Tibial artery (tissue), 4 donors: Measurements from ENCODE around the gene PCYT2.

Experiments used
- DNase-seq, 2 donors: peaks; one replicate each; pipeline ENCODE4 v3.0.0-alpha.2; 2019
- H3K27ac ChIP-seq, 2 donors: fragments of 200-600 bp; sonication (generic) in 1 of 2; 1 replicate in 1 of 2; 2 replicates in 1 of 2; pipeline ENCODE4 v1.5.1; 2018 to 2019; ENCODE audit warnings: mild to moderate bottlenecking in 1 of 2
- H3K27me3 ChIP-seq, 2 donors: fragments of 200-600 bp; sonication (generic) in 1 of 2; one replicate each; pipeline versions ENCODE4 v1.5.1 to v1.6.0; 2016 to 2019
- H3K36me3 ChIP-seq, 3 donors: fragments of 200-600 bp; sonication (generic) in 2 of 3; one replicate each; pipeline ENCODE4 v1.5.1; 2016 to 2019; ENCODE audit warnings: mild to moderate bottlenecking in 2 of 3
- H3K4me1 ChIP-seq, 4 donors: fragments of 200-600 bp; sonication (generic) in 2 of 4; 1 replicate in 3 of 4; 2 replicates in 1 of 4; pipeline ENCODE4 v1.5.1; 2016 to 2019
- H3K4me3 ChIP-seq, 2 donors: fragments of 200-600 bp; sonication (generic) in 1 of 2; 1 replicate in 1 of 2; 2 replicates in 1 of 2; pipeline ENCODE4 v1.5.1; 2018 to 2019; ENCODE audit warnings: mild to moderate bottlenecking in 2 of 2
- H3K9me3 ChIP-seq, 3 donors: fragments of 200-600 bp; sonication (generic) in 1 of 3; one replicate each; pipeline ENCODE4 v1.5.1; 2016 to 2019
- CTCF ChIP-seq, 2 experiments: fragments of 200-600 bp in 1 of 2; fragments of 450-650 bp in 1 of 2; IDR thresholded peaks; one replicate each; pipeline ENCODE4 v1.5.1; 2017 to 2019; ENCODE audit warnings: antibody characterized with exemption in 2 of 2, mild to moderate bottlenecking in 1 of 2, moderate library complexity in 1 of 2
- intact Hi-C: fragments of 100-400 bp; cut with DNase I; formaldehyde crosslinking; loops from one replicate; pipeline ENCODE4 v1.15.0; 2023; ENCODE audit warnings: low total_unique reads

The PCYT2 gene

GRCh38 chr17:81869221-81870130, 41.7 kb downstream of the PCYT2 start:
- Histone ChIP-seq H3K4me3 (peak overlapping the region; percentile 61 to 94), H3K36me3 (peaks cover 7 to 49% (median 22%) of the 10 kb centered on the region in 3 donors), H3K27me3 (no peaks in the 10 kb centered on the region), H3K4me1 (peaks cover 0 to 59% (median 32%) of the 10 kb centered on the region in 4 donors), H3K27ac (peak overlapping the region; percentile 87 to 97), H3K9me3 (no peaks in the 10 kb centered on the region)
- peak; percentile 77 to 82 for TF ChIP-seq CTCF (IDR thresholded peaks at IDR 0.05)
- intact Hi-C loops = loop anchor here (2.0 kb wide), 1 partner anchor 53 kb away; no protein-coding TSS in a partner anchor
- DNase-seq = no peak

- peaks cover 0 to 65% (median 32%) of the 10 kb centered on the region in 4 donors for H3K4me1 ChIP-seq
- no peak for TF ChIP-seq CTCF (IDR thresholded peaks at IDR 0.05)
- no peaks in the 10 kb centered on the region for H3K9me3 ChIP-seq
- no peak overlapping the region for H3K4me3 ChIP-seq
- peak overlapping the region; percentile 87 to 97 for H3K27ac ChIP-seq
- DNase-seq = peak in 1 of 2 donors; percentile 73
- no peaks in the 10 kb centered on the region for H3K27me3 ChIP-seq
- intact Hi-C loops = loop anchor here (2.0 kb wide), 1 partner anchor 54 kb away; no protein-coding TSS in a partner anchor
- peaks cover 7 to 55% (median 22%) of the 10 kb centered on the region in 3 donors for H3K36me3 ChIP-seq
Measured at GRCh38 chr17:81868674-81869220, 42.5 kb downstream of the PCYT2 start.

GRCh38 chr17:81867991-81868673, 43.1 kb downstream of the PCYT2 start:
- no peak for DNase-seq
- no peak overlapping the region for H3K4me3 ChIP-seq
- H3K4me1 ChIP-seq = peaks cover 0 to 67% (median 32%) of the 10 kb centered on the region in 4 donors
- no peaks in the 10 kb centered on the region for H3K9me3 ChIP-seq
- no peaks in the 10 kb centered on the region for H3K27me3 ChIP-seq
- no peak for TF ChIP-seq CTCF (IDR thresholded peaks at IDR 0.05)
- intact Hi-C loops = loop anchor here (2.0 kb wide), 1 partner anchor 55 kb away; no protein-coding TSS in a partner anchor
- peak overlapping the region; percentile 87 to 97 for H3K27ac ChIP-seq
- H3K36me3 ChIP-seq = peaks cover 7 to 62% (median 22%) of the 10 kb centered on the region in 3 donors

- Histone ChIP-seq H3K27me3 (no peaks in the 10 kb centered on the region), H3K9me3 (no peaks in the 10 kb centered on the region), H3K36me3 (peaks cover 7 to 62% (median 22%) of the 10 kb centered on the region in 3 donors), H3K4me1 (peaks cover 0 to 62% (median 32%) of the 10 kb centered on the region in 4 donors), H3K4me3 (no peak overlapping the region), H3K27ac (peak overlapping the region; percentile 87 to 97)
- intact Hi-C loops = no loop called here
- no peak for TF ChIP-seq CTCF (IDR thresholded peaks at IDR 0.05)
- no peak for DNase-seq
Measured at GRCh38 chr17:81867170-81867990, 43.8 kb downstream of the PCYT2 start.
